Measurements from ENCODE around the gene ERBB3.
"Not testable (repeated sequence)": the region's sequence is repeated elsewhere in the genome, so short reads cannot be mapped to it uniquely, and the experiment has no call there.

ERBB3 gene

GRCh38 chr12:56061982-56062381 lies 18.0 kb upstream of the ERBB3 start:
- no peak for TF ChIP-seq CTCF (IDR thresholded peaks at IDR 0.05; ENCODE audit: low read depth, low read length, missing control alignments)
- H3K4me3 ChIP-seq (replicated peaks; ENCODE audit: low read depth, low read length): no peak overlapping the region
- no peak for DNase-seq (ENCODE audit: extremely low read depth, low read depth)

GRCh38 chr12:56062996-56063395 lies 17.0 kb upstream of the ERBB3 start:
- TF ChIP-seq CTCF (IDR thresholded peaks at IDR 0.05; ENCODE audit: low read depth, low read length, missing control alignments): no peak
- H3K4me3 ChIP-seq (replicated peaks; ENCODE audit: low read depth, low read length): no peak overlapping the region
- no peak for DNase-seq (ENCODE audit: extremely low read depth, low read depth)

GRCh38 chr12:56071648-56072047 lies 8.3 kb upstream of the ERBB3 start:
- DNase-seq (ENCODE audit: extremely low read depth, low read depth): no peak
- no peak for TF ChIP-seq CTCF (IDR thresholded peaks at IDR 0.05; ENCODE audit: low read depth, low read length, missing control alignments)
- no peak overlapping the region for H3K4me3 ChIP-seq (replicated peaks; ENCODE audit: low read depth, low read length)

GRCh38 chr12:56074396-56074795 lies 5.6 kb upstream of the ERBB3 start:
- no peak overlapping the region for H3K4me3 ChIP-seq (replicated peaks; ENCODE audit: low read depth, low read length)
- no peak for TF ChIP-seq CTCF (IDR thresholded peaks at IDR 0.05; ENCODE audit: low read depth, low read length, missing control alignments)
- DNase-seq (ENCODE audit: extremely low read depth, low read depth): no peak

GRCh38 chr12:56077966-56078365 lies 2.0 kb upstream of the ERBB3 start:
- H3K4me3 ChIP-seq (replicated peaks; ENCODE audit: low read depth, low read length); DNase-seq (ENCODE audit: extremely low read depth, low read depth): not testable (repeated sequence)

GRCh38 chr12:56078427-56078826 lies 1.5 kb upstream of the ERBB3 start:
- DNase-seq (ENCODE audit: extremely low read depth, low read depth): no peak
- TF ChIP-seq CTCF (IDR thresholded peaks at IDR 0.05; ENCODE audit: low read depth, low read length, missing control alignments): no peak
- no peak overlapping the region for H3K4me3 ChIP-seq (replicated peaks; ENCODE audit: low read depth, low read length)

GRCh38 chr12:56078931-56079722 lies 838 bp upstream of the ERBB3 start:
- DNase-seq (ENCODE audit: extremely low read depth, low read depth): peak; percentile 41
- H3K4me3 ChIP-seq (replicated peaks; ENCODE audit: low read depth, low read length): peak overlapping the region; percentile 47
- TF ChIP-seq CTCF (IDR thresholded peaks at IDR 0.05; ENCODE audit: low read depth, low read length, missing control alignments): peak; percentile 82

Data from HFF-Myc (cell line).